ENCODE results near the gene PCED1A. TPM values are rescaled to one million over a fixed set of nuclear protein-coding genes. Genes with fewer than 3 reads are reported as not detected.

Gene PCED1A
- total and polyA plus RNA-seq, 9 of the 15 experiments (the other 6 are each of a cell fraction or from before 2014, with no cell fraction given) = 1.5 to 11.5 (median 5.9) TPM

DNA sequence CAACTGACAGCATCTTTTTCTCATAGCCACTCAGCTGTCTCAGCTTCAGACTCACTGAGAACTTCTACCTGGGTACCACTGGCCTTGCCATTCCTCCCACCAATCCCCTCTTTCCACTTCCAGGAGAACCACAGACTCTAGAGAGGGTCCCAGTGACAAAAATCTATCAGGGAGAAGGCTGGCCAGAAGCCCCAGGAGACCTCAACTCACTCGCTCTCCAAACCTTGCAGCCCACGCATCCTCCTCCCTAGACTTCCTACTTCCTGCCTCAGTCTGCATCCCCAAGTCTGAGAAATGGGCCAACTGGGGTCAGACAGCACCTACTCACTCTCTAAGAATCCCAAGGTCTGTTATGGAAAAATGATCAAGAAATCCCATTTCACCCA, 23.1 kb downstream of the PCED1A start:
- ATAC-seq = no peak
- Histone ChIP-seq H3K4me3 (no peak overlapping the region), H3K4me2 (ENCODE audit: insufficient read depth, low read length) (no peak overlapping the region), H3K9ac (ENCODE audit: insufficient read depth in 1 of 2, low read depth in 2 of 2, low read length in 2 of 2) (no peak overlapping the region), H3K4me1 (replicated peaks in 1 of 2; ENCODE audit: control insufficient read depth in 2 of 2, insufficient read depth in 2 of 2, low read length in 2 of 2) (peaks cover 14 to 37% of the 10 kb centered on the region in 2 experiments), H2AFZ (ENCODE audit: low read depth, low read length) (no peak overlapping the region), H3K27me3 (ENCODE audit: control insufficient read depth in 2 of 2, insufficient read depth in 2 of 2, low read length in 2 of 2) (no peaks in the 10 kb centered on the region), H3K9me3 (replicated peaks; ENCODE audit: control insufficient read depth, insufficient read depth, low read depth, low read length) (no peaks in the 10 kb centered on the region), H3K79me2 (ENCODE audit: control insufficient read depth, insufficient read depth, low read length) (no peaks in the 10 kb centered on the region), H3K27ac (ENCODE audit: extremely low read depth, low read depth, low read length) (no peak overlapping the region), H4K20me1 (replicated peaks; ENCODE audit: control insufficient read depth, insufficient read depth, low read length) (no peaks in the 10 kb centered on the region), H3K9me1 (ENCODE audit: control insufficient read depth, insufficient read depth, low read length) (peaks cover 3% of the 10 kb centered on the region), H3K36me3 (ENCODE audit: control insufficient read depth, insufficient read depth, low read length) (no peaks in the 10 kb centered on the region)
- in situ Hi-C loops (cut with MboI) (no loop called here), intact Hi-C loops (cut with micrococcal nuclease) (loop anchor here (2.0 kb wide), 1 partner anchor 35 kb away; no protein-coding TSS in a partner anchor)
- 60% methylated on average over 1 of the region's 2 CpGs for WGBS (ENCODE audit: insufficient coverage, low coverage, missing lambda C conversion rate)
- BruUV-seq (replicated peaks) = no TSS peak
- TF ChIP-seq RBBP5 (IDR thresholded peaks at IDR 0.05; ENCODE audit: borderline replicate concordance, insufficient read depth, low read length, poor library complexity, severe bottlenecking) = no peak
- TF ChIP-seq POLR2A (conservative IDR thresholded peaks at IDR 0.05) = no peak
- TF ChIP-seq CBX3 (IDR thresholded peaks at IDR 0.05; ENCODE audit: borderline replicate concordance in 1 of 2, low read length in 2 of 2) = no peak
- TF ChIP-seq HMGN3 (IDR thresholded peaks at IDR 0.05; ENCODE audit: borderline replicate concordance, extremely low read depth, insufficient read length, low read depth, low read length) = no peak
- TF ChIP-seq RAD21 (CRISPR knock-in tag; conservative IDR thresholded peaks at IDR 0.05 in 1 of 2, IDR thresholded peaks at IDR 0.05 in 1 of 2) = no peak
- TF ChIP-seq, protein P1, sequence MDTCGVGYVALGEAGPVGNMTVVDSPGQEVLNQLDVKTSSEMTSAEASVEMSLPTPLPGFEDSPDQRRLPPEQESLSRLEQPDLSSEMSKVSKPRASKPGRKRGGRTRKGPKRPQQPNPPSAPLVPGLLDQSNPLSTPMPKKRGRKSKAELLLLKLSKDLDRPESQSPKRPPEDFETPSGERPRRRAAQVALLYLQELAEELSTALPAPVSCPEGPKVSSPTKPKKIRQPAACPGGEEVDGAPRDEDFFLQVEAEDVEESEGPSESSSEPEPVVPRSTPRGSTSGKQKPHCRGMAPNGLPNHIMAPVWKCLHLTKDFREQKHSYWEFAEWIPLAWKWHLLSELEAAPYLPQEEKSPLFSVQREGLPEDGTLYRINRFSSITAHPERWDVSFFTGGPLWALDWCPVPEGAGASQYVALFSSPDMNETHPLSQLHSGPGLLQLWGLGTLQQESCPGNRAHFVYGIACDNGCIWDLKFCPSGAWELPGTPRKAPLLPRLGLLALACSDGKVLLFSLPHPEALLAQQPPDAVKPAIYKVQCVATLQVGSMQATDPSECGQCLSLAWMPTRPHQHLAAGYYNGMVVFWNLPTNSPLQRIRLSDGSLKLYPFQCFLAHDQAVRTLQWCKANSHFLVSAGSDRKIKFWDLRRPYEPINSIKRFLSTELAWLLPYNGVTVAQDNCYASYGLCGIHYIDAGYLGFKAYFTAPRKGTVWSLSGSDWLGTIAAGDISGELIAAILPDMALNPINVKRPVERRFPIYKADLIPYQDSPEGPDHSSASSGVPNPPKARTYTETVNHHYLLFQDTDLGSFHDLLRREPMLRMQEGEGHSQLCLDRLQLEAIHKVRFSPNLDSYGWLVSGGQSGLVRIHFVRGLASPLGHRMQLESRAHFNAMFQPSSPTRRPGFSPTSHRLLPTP (IDR thresholded peaks at IDR 0.05; ENCODE audit: borderline replicate concordance, extremely low read depth, insufficient read length) = no peak
- DNase-seq (ENCODE audit: extremely low read depth in 1 of 4, low spot score in 3 of 4) = no peak
- ChIA-PET POLR2A (no interaction called here), CTCF (ENCODE audit: low intra/inter-chr PET ratio) (no interaction called here)
- FAIRE-seq = no peak
